OCI-LY3 (cell line): Measurements from ENCODE around the gene CTDP1.

Experiments used
- H2AFZ ChIP-seq: fragments of 200-600, 300-600 bp; shearing (Covaris generic); 2 replicates; pipeline ENCODE4 v1.6.0; 2014; ENCODE audit warnings: antibody characterized with exemption, low read depth, low read length
- H3K27ac ChIP-seq: fragments of 200-600, 300-600 bp; sonication (generic); 2 replicates; pipeline ENCODE4 v1.5.1; 2014; ENCODE audit warnings: mild to moderate bottlenecking, low read length, moderate library complexity, mixed read lengths
- H3K27me3 ChIP-seq: fragments of 200-600, 300-600 bp; sonication (generic); 2 replicates; pipeline ENCODE4 v1.6.1; 2014; ENCODE audit warnings: low read depth, low read length, mixed read lengths
- H3K36me3 ChIP-seq: fragments of 200-600, 300-600 bp; sonication (generic); replicated peaks from 2 replicates; pipeline ENCODE3; 2014; ENCODE audit warnings: low read depth, low read length, mixed read lengths
- H3K4me1 ChIP-seq: fragments of 300-600, 200-600 bp; sonication (generic); 2 replicates; pipeline ENCODE4 v1.6.1; 2014; ENCODE audit warnings: low read length, mixed read lengths
- H3K4me2 ChIP-seq: fragments of 200-600, 300-600 bp; sonication (generic); 2 replicates; pipeline ENCODE4 v1.6.1; 2014; ENCODE audit warnings: low read length, mixed read lengths
- H3K4me3 ChIP-seq: fragments of 300-600, 200-600 bp; sonication (generic); 2 replicates; pipeline ENCODE4 v1.5.1; 2014; ENCODE audit warnings: antibody characterized with exemption, mild to moderate bottlenecking, low read length, moderate library complexity
- H3K79me2 ChIP-seq: fragments of 300-600, 200-600 bp; shearing (Covaris generic); 2 replicates; pipeline ENCODE4 v1.6.1; 2014; ENCODE audit warnings: mild to moderate bottlenecking, low read length, mixed read lengths
- H3K9ac ChIP-seq: fragments of 300-600, 200-600 bp; shearing (Covaris generic); 2 replicates; pipeline ENCODE4 v1.6.0; 2014; ENCODE audit warnings: mild to moderate bottlenecking, low read length, moderate library complexity
- H3K9me3 ChIP-seq: fragments of 200-600, 300-600 bp; shearing (Covaris generic); 2 replicates; pipeline ENCODE4 v1.6.1; 2014; ENCODE audit warnings: low read length, mixed read lengths; ENCODE audit not compliant: insufficient read depth
- H4K20me1 ChIP-seq: fragments of 200-600, 300-600 bp; sonication (generic); 2 replicates; pipeline ENCODE4 v1.6.1; 2016; ENCODE audit warnings: low read length, mixed read lengths; ENCODE audit not compliant: insufficient read depth
- CTCF ChIP-seq: fragments of 200-600, 300-600 bp; sonication (generic); IDR thresholded peaks from 2 replicates; pipeline ENCODE4 v1.5.1; 2014; ENCODE audit warnings: antibody characterized with exemption, low read length, low read depth
- EZH2phosphoT487 ChIP-seq: fragments of 200-600 bp; shearing (Covaris generic); IDR thresholded peaks from 2 replicates; pipeline ENCODE4 v1.6.1; 2018; ENCODE audit warnings: antibody characterized with exemption, mixed run types, low read depth

Gene CTDP1

GRCh38 chr18:79640064-79640672 is 39.4 kb upstream of the CTDP1 start:
- TF ChIP-seq EZH2phosphoT487 (no peak), CTCF (no peak)
- Histone ChIP-seq H3K9me3 (no peaks in the 10 kb centered on the region), H3K9ac (peak overlapping the region; percentile 3; the same call in 1 of the 2 replicates), H3K4me2 (peak overlapping the region; percentile 6), H2AFZ (peak overlapping the region; percentile 0; the same call in 1 of the 2 replicates), H4K20me1 (no peaks in the 10 kb centered on the region), H3K4me1 (peaks cover 40% of the 10 kb centered on the region), H3K4me3 (no peak overlapping the region), H3K27ac (peak overlapping the region; percentile 0; the same call in 1 of the 2 replicates), H3K79me2 (no peaks in the 10 kb centered on the region), H3K36me3 (no peaks in the 10 kb centered on the region), H3K27me3 (no peaks in the 10 kb centered on the region)

- Histone ChIP-seq H3K9me3 (no peaks in the 10 kb centered on the region), H3K27me3 (no peaks in the 10 kb centered on the region), H3K27ac (no peak overlapping the region), H2AFZ (no peak overlapping the region), H3K4me3 (no peak overlapping the region), H3K4me1 (peaks cover 40% of the 10 kb centered on the region), H3K36me3 (no peaks in the 10 kb centered on the region), H4K20me1 (no peaks in the 10 kb centered on the region), H3K4me2 (no peak overlapping the region), H3K9ac (no peak overlapping the region), H3K79me2 (no peaks in the 10 kb centered on the region)
- no peak for TF ChIP-seq EZH2phosphoT487
Observed at GRCh38 chr18:79640875-79641274, 38.7 kb upstream of the CTDP1 start.

- Histone ChIP-seq H3K4me3 (no peak overlapping the region), H4K20me1 (no peaks in the 10 kb centered on the region), H3K9ac (no peak overlapping the region), H3K4me1 (peaks cover 40% of the 10 kb centered on the region), H3K4me2 (no peak overlapping the region), H2AFZ (no peak overlapping the region), H3K27me3 (no peaks in the 10 kb centered on the region), H3K9me3 (no peaks in the 10 kb centered on the region), H3K79me2 (no peaks in the 10 kb centered on the region), H3K36me3 (no peaks in the 10 kb centered on the region), H3K27ac (no peak overlapping the region)
- TF ChIP-seq CTCF (no peak), EZH2phosphoT487 (no peak)
Observed at GRCh38 chr18:79641722-79642497, 37.7 kb upstream of the CTDP1 start.

GRCh38 chr18:79642626-79643025 is 37.0 kb upstream of the CTDP1 start:
- Histone ChIP-seq H3K27ac (peak overlapping the region; percentile 69), H3K4me1 (peaks cover 40% of the 10 kb centered on the region), H3K79me2 (no peaks in the 10 kb centered on the region), H3K4me3 (no peak overlapping the region), H3K4me2 (peak overlapping the region; percentile 70), H3K9me3 (no peaks in the 10 kb centered on the region), H3K27me3 (no peaks in the 10 kb centered on the region), H3K36me3 (no peaks in the 10 kb centered on the region), H4K20me1 (no peaks in the 10 kb centered on the region), H3K9ac (peak overlapping the region; percentile 54; the same call in 1 of the 2 replicates), H2AFZ (peak overlapping the region; percentile 60)
- no peak for TF ChIP-seq CTCF
- TF ChIP-seq EZH2phosphoT487 = no peak
